DOHH2 (cell line): ENCODE measurements around the gene NPIPB4.
"Not testable (repeated sequence)": the region's sequence is repeated elsewhere in the genome, so short reads cannot be mapped to it uniquely, and the experiment has no call there.

Source experiments
- CTCF ChIP-seq: fragments of 200-600 bp; sonication (generic); IDR thresholded peaks from one replicate; pipeline ENCODE4 v1.5.1; 2014; ENCODE audit warnings: antibody characterized with exemption, mild to moderate bottlenecking, low read depth, low read length; ENCODE audit not compliant: poor library complexity, severe bottlenecking
- EZH2phosphoT487 ChIP-seq: fragments of 200-600 bp; sonication (generic); IDR thresholded peaks from 2 replicates; pipeline ENCODE4 v1.6.1; 2017; ENCODE audit warnings: borderline replicate concordance, mild to moderate bottlenecking, antibody characterized with exemption, low read length, moderate library complexity, mixed read lengths

DNA sequence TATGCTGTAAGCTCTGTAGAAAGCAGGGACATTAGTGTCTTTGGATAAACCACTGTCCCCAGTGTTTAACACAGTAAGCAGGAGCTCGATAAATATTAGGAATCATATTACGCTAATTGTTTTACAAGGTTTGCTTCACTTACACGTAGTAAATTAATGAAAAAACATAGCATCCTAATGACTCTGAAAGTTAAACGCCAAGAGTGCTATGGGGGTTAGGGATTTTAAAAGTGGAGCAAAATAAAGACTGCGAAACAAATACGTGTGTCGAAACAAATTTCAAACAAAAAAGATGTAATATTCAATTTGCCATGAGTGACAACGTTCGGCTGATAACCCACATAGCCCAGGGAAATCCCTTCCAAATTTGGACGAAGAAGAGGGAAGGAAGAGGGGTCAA is 37.9 kb downstream of the NPIPB4 start:
- TF ChIP-seq CTCF, EZH2phosphoT487: not testable (repeated sequence)
